IPS-20b (cell line): ENCODE results near the gene IL2RG.
A peak's percentile ranks its signal among the peaks of the same experiment; 100 is the strongest.

ENCODE experiments used
- H3K27ac ChIP-seq: one replicate; pipeline ENCODE4 v1.5.1; 2013; ENCODE audit warnings: low read length
- H3K27me3 ChIP-seq: 2 replicates; pipeline ENCODE4 v1.6.1; 2013; ENCODE audit warnings: mild to moderate bottlenecking, low read length, inconsistent platforms; ENCODE audit not compliant: insufficient read depth
- H3K36me3 ChIP-seq: 2 replicates; pipeline ENCODE4 v1.6.1; 2013; ENCODE audit warnings: low read depth, mild to moderate bottlenecking, inconsistent platforms, low read length, moderate library complexity; ENCODE audit not compliant: insufficient read depth
- H3K4me1 ChIP-seq: 2 replicates; pipeline ENCODE4 v1.6.1; 2013; ENCODE audit warnings: mild to moderate bottlenecking, control low read depth, inconsistent platforms, low read length, moderate library complexity; ENCODE audit not compliant: insufficient read depth
- H3K4me3 ChIP-seq: 2 replicates; pipeline ENCODE4 v1.5.1; 2013; ENCODE audit warnings: mild to moderate bottlenecking, low read length, inconsistent platforms
- H3K9ac ChIP-seq: 2 replicates; pipeline ENCODE4 v1.6.1; 2013; ENCODE audit warnings: low read depth, mild to moderate bottlenecking, inconsistent platforms, low read length, moderate library complexity
- H3K9me3 ChIP-seq: 2 replicates; pipeline ENCODE4 v1.6.1; 2013; ENCODE audit warnings: mild to moderate bottlenecking, low read depth, low read length, inconsistent platforms; ENCODE audit not compliant: insufficient read depth

IL2RG gene

DNA sequence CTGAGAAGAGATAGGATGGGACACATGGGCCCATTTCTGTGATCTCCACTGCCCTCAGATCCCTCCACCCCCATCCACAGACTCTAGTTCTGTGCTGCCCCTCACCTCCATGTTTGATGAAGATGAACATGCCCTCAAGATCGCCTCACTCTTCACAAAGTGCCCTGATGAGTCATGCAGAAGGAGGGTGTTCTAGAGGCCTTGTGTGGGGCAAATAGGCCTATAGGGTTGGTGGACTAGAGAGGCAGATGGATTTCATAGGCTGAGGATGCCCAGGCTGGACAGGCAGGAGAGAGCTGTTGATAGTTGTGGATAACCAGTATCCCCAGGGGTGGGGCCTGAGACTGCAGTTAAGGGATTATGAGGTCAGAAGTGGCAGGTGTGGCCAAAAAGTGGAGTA, 5.0 kb downstream of the IL2RG start, which contains the start of gene CXorf65:
Gene CXorf65 (minus strand): TSS at position 314 of the 400 bp plus-strand sequence. CDS start 184 bp downstream, at position 130.
- H3K9me3 ChIP-seq: no peaks in the 10 kb centered on the region
- no peak within 1 kb of the TSS for H3K9ac ChIP-seq

DNA sequence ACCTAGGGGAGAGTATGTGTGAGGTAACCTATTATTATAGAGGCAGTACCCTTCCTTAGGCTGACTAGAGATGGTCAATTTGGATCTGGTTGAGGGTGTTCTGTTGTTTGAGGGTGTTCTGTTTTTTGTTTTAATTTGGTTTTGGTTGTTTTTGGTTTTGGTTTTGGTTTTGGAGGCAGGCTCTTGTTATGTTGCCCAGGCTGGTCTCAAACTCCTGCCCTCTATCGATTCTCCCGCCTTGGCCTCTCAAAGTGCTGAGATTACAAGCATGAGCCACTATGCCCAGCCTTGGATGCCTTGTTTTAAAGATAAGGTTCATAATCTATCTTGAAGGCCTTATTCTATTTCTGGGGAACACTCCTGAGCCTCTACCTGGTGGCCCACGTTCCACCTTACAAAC, 5.7 kb downstream of the IL2RG start:
- H3K27me3 ChIP-seq: peaks cover 40% of the 10 kb centered on the region
- no peaks in the 10 kb centered on the region for H3K9me3 ChIP-seq
- peaks cover 22% of the 10 kb centered on the region for H3K4me1 ChIP-seq
- no peak overlapping the region for H3K27ac ChIP-seq
- peaks cover 4% of the 10 kb centered on the region; the same call in 1 of the 2 replicates for H3K36me3 ChIP-seq
- H3K9ac ChIP-seq: no peak overlapping the region
- H3K4me3 ChIP-seq: no peak overlapping the region

More for the DNA sequence above, 5.0 kb downstream of the IL2RG start, which contains the start of gene CXorf65:
- Histone ChIP-seq H3K4me3 (no peak within 1 kb of the TSS), H3K27me3 (peaks cover 40% of the 10 kb centered on the region; the same call in 1 of the 2 replicates), H3K27ac (no peak within 1 kb of the TSS), H3K36me3 (peaks cover 3% of the 10 kb centered on the region; the same call in 1 of the 2 replicates), H3K4me1 (peaks cover 22% of the 10 kb centered on the region)

DNA sequence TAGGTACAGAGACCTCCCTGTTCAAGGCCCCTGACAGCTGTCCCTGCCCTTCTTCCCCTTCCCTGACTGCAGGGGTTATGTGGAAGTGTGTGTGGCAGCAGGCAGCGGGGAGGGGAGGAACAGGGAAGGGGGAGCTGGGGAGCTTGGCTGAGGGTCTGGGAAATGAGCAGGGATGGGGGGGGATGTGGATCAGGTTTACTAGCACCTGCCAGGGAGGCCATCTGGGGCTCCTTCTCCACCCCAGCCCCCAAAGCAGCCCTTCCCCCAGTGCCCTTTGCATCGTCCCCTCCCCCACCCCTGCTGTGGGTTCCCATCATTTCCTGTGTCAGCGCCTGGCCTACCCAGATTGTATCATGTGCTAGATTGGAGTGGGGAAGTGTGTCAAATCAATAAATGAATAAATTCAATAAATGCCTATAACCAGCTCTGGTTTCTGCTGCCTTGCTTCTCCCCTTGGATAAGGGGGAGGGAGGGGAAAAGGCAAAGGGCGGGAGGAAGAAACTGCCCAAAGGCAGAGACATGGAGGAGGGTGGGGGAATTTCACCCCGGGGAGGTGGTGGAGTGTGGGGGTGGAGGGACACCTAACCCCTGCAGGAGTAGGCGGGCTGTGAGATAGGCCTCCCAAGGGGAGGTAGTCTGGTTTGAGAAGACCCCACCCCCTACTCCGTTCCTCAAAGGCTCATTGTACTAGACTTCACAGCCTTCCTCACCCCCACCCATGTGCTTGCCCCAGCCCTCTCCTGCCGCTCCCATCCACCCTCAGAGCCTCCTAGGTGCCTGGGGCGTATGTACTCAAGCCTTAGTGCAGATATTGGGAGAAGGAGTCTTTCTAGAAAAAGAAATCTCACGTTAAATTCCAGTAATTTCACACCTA, 8.0 kb downstream of the IL2RG start:
- Histone ChIP-seq H3K9ac (peak overlapping the region; percentile 70; the same call in 1 of the 2 replicates), H3K4me3 (peak overlapping the region; percentile 58), H3K9me3 (no peaks in the 10 kb centered on the region), H3K4me1 (peaks cover 34% of the 10 kb centered on the region), H3K27me3 (peaks cover 25% of the 10 kb centered on the region), H3K27ac (peak overlapping the region; percentile 81), H3K36me3 (peaks cover 4% of the 10 kb centered on the region; the same call in 1 of the 2 replicates)

DNA sequence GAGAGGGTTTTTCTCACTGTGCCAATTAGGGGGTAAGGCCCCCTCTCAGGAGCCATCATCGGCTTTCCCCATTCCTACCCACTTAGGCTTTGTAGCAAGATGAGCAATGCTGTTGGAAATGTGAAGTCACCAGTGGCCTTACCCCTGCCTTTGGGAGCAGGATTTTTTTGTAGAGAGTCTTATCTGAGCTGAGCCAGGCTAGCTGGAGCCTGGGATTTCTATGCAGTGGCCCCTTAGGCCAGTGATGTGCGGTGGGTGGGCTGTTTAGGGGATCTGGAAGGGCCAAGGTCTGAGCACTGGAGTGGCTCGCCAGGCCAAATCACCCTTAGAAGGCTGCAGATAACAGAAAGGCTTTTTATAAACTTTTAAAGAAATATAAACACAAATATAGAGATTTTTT, 9.1 kb downstream of the IL2RG start:
- H3K4me3 ChIP-seq: no peak overlapping the region
- peaks cover 4% of the 10 kb centered on the region; the same call in 1 of the 2 replicates for H3K36me3 ChIP-seq
- no peak overlapping the region for H3K9ac ChIP-seq
- peaks cover 35% of the 10 kb centered on the region for H3K4me1 ChIP-seq
- H3K27me3 ChIP-seq: peaks cover 27% of the 10 kb centered on the region
- no peak overlapping the region for H3K27ac ChIP-seq
- H3K9me3 ChIP-seq: no peaks in the 10 kb centered on the region

DNA sequence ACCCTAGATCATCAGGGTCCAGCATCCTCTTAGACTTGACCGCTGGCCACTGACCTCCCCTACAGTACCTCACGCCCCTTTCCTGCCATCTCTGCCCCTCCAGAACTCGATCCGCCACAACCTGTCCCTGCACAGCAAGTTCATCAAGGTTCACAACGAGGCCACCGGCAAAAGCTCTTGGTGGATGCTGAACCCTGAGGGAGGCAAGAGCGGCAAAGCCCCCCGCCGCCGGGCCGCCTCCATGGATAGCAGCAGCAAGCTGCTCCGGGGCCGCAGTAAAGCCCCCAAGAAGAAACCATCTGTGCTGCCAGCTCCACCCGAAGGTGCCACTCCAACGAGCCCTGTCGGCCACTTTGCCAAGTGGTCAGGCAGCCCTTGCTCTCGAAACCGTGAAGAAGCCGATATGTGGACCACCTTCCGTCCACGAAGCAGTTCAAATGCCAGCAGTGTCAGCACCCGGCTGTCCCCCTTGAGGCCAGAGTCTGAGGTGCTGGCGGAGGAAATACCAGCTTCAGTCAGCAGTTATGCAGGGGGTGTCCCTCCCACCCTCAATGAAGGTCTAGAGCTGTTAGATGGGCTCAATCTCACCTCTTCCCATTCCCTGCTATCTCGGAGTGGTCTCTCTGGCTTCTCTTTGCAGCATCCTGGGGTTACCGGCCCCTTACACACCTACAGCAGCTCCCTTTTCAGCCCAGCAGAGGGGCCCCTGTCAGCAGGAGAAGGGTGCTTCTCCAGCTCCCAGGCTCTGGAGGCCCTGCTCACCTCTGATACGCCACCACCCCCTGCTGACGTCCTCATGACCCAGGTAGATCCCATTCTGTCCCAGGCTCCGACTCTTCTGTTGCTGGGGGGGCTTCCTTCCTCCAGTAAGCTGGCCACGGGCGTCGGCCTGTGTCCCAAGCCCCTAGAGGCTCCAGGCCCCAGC, 10.5 kb downstream of the IL2RG start:
- no peaks in the 10 kb centered on the region for H3K9me3 ChIP-seq
- H3K4me3 ChIP-seq: peak overlapping the region; percentile 56; the same call in 1 of the 2 replicates
- peaks cover 35% of the 10 kb centered on the region for H3K4me1 ChIP-seq
- H3K36me3 ChIP-seq: peaks cover 4% of the 10 kb centered on the region; the same call in 1 of the 2 replicates
- no peak overlapping the region for H3K27ac ChIP-seq
- H3K9ac ChIP-seq: no peak overlapping the region
- H3K27me3 ChIP-seq: peaks cover 33% of the 10 kb centered on the region

DNA sequence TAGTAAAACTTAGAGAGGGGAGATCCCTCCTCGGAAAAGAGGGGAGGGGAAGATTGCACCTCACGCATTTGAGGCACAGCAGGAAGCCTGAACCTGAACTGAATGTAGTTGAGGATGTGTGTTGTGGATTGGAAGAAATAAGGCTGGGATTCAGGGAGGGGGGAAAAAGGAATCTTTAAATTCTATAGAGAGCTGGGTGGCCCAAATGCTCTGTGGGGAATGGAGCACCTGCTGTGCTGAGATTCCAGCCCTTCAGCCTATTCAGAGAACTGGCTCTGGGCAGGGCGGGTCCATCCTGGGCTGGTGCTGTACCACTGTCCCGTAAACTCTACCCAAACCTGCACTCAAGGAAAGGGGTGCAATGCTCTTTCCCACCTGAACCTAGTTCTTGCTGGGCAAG, 11.6 kb downstream of the IL2RG start:
- H3K36me3 ChIP-seq: peaks cover 4% of the 10 kb centered on the region; the same call in 1 of the 2 replicates
- H3K27ac ChIP-seq: no peak overlapping the region
- peak overlapping the region; percentile 56 for H3K4me3 ChIP-seq
- H3K9me3 ChIP-seq: no peaks in the 10 kb centered on the region
- peaks cover 35% of the 10 kb centered on the region for H3K4me1 ChIP-seq
- H3K9ac ChIP-seq: peak overlapping the region; percentile 48; the same call in 1 of the 2 replicates
- H3K27me3 ChIP-seq: peaks cover 33% of the 10 kb centered on the region

DNA sequence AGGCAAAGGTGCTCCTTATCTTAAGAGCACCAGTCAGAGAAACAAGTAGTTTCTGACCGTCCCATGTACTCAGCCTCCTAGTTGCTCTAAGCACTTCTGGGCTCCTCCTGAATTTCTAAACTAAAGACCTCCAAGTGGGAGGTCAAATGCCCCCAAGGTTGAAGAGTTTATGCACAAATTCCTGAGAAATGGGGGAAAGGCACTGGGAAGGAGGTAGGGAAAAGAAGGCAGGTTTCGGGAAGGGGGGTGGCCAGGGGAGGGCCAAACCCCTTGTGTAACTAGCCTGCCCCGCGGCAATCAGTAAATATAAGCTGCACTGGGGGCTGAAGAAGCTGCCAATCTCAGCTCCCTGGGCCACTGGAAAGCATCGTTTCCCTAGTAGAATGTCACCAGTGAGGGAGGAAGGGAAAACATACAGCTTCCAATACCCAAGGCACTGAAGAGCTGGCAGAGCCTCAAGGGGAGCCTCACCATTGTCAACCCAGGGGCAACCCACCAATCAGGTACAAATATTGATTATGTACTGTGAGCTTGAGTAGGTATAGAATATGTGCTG, 12.3 kb downstream of the IL2RG start:
- Histone ChIP-seq H3K4me1 (peaks cover 28% of the 10 kb centered on the region), H3K27me3 (peaks cover 33% of the 10 kb centered on the region), H3K27ac (no peak overlapping the region), H3K9ac (peak overlapping the region; percentile 48; the same call in 1 of the 2 replicates), H3K4me3 (peak overlapping the region; percentile 56), H3K36me3 (peaks cover 4% of the 10 kb centered on the region; the same call in 1 of the 2 replicates), H3K9me3 (no peaks in the 10 kb centered on the region)

DNA sequence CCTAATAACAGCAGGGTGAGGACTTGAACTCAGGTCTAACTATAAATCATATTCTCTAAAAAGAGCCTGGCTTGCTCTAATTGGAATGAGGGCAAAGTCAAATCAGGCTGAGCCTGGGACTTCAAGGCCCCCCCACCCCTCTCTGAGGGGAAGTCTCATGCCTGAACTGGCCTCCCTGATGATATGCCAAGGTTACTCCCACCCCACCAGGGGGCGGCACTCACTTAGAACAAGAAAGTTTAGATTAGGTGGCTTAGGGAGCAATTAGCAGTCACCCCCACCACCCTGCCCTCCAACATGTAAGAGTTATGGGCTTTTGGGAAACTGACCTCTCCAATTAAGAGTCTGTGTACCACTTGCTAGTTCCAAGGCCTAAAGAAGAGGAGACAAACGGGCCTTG, 13.1 kb downstream of the IL2RG start:
- Histone ChIP-seq H3K9me3 (no peaks in the 10 kb centered on the region), H3K9ac (no peak overlapping the region)

DNA sequence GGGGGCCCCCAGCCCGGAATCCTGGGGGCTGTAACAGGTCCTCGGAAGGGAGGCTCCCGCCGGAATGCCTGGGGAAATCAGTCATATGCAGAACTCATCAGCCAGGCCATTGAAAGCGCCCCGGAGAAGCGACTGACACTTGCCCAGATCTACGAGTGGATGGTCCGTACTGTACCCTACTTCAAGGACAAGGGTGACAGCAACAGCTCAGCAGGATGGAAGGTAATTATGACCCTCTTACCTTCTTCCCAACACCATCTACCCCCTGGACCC, 14.7 kb downstream of the IL2RG start:
- peak overlapping the region; percentile 89 for H3K4me3 ChIP-seq
- peaks cover 3% of the 10 kb centered on the region; the same call in 1 of the 2 replicates for H3K36me3 ChIP-seq
- H3K27me3 ChIP-seq: peaks cover 32% of the 10 kb centered on the region
- H3K9ac ChIP-seq: peak overlapping the region; percentile 61; the same call in 1 of the 2 replicates
- H3K4me1 ChIP-seq: peaks cover 14% of the 10 kb centered on the region
- H3K9me3 ChIP-seq: no peaks in the 10 kb centered on the region
- H3K27ac ChIP-seq: no peak overlapping the region

More for the DNA sequence above, 13.1 kb downstream of the IL2RG start:
- peaks cover 25% of the 10 kb centered on the region for H3K4me1 ChIP-seq
- H3K27ac ChIP-seq: no peak overlapping the region
- peaks cover 4% of the 10 kb centered on the region; the same call in 1 of the 2 replicates for H3K36me3 ChIP-seq
- peaks cover 33% of the 10 kb centered on the region for H3K27me3 ChIP-seq
- H3K4me3 ChIP-seq: peak overlapping the region; percentile 56

DNA sequence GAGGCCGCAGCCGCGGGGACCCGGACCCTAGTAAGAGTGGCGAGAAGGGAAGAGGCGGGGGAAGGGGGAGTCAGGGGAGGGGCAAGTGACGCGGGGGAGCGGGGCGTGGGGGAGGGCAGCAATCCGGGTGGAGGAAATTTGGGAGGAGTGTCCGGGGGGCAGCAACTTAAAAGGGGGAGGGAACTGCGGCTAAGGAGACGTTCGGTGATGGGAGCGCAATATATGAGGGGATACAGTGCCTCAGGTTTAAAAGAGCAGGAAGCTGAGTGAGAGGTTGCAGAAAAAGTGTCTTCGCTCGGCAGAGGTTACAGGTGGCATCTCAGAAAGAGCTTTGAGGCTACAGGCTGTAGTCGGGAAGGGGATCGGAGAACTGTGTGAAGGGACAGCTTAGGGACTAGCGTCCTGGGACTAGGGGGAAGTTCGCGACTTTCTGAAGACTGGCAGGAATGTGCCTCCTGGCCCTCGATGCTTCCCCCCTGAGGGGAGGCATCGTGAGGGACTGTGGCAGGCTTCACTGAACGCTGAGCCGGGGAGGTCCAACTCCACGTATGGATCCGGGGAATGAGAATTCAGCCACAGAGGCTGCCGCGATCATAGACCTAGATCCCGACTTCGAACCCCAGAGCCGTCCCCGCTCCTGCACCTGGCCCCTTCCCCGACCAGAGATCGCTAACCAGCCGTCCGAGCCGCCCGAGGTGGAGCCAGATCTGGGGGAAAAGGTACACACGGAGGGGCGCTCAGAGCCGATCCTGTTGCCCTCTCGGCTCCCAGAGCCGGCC, 15.2 kb downstream of the IL2RG start:
- H3K4me1 ChIP-seq: peaks cover 12% of the 10 kb centered on the region; the same call in 1 of the 2 replicates
- no peaks in the 10 kb centered on the region for H3K36me3 ChIP-seq
- peak overlapping the region; percentile 61; the same call in 1 of the 2 replicates for H3K9ac ChIP-seq
- no peak overlapping the region for H3K27ac ChIP-seq
- H3K27me3 ChIP-seq: peaks cover 27% of the 10 kb centered on the region
- peak overlapping the region; percentile 89 for H3K4me3 ChIP-seq
- no peaks in the 10 kb centered on the region for H3K9me3 ChIP-seq
